Ovary (tissue), 9 donors: ENCODE data around the gene ZBTB39. TPM values are rescaled to one million over a fixed set of nuclear protein-coding genes. Genes with fewer than 3 reads are reported as not detected.
"Not testable (repeated sequence)": the region's sequence is repeated elsewhere in the genome, so short reads cannot be mapped to it uniquely, and the experiment has no call there.

Experiments used
- DNase-seq, 5 donors: peaks; one replicate each; pipeline ENCODE4 v3.0.0-alpha.2; 2019 to 2020
- H3K27ac ChIP-seq, 2 donors: fragments of 200-600 bp; one replicate each; pipeline versions ENCODE4 v1.5.1 to v1.8.0; 2019 to 2022
- H3K27me3 ChIP-seq: fragments of 200-600 bp; one replicate; pipeline ENCODE4 v1.8.0; 2022
- H3K36me3 ChIP-seq: fragments of 200-600 bp; sonication (generic); one replicate; pipeline ENCODE4 v1.5.1; 2019
- H3K4me1 ChIP-seq: one replicate; pipeline ENCODE4 v1.8.1; 2013; ENCODE audit warnings: mild to moderate bottlenecking, moderate library complexity; ENCODE audit not compliant: insufficient read depth
- H3K4me3 ChIP-seq: fragments of 200-600 bp; sonication (generic); one replicate; pipeline ENCODE4 v1.5.1; 2017
- H3K9me3 ChIP-seq, 2 donors: fragments of 200-600 bp in 1 of 2; sonication (generic) in 1 of 2; one replicate each; pipeline versions ENCODE4 v1.5.1 to v1.8.1; 2013 to 2019; ENCODE audit warnings: mild to moderate bottlenecking in 1 of 2, moderate library complexity in 1 of 2
- CTCF ChIP-seq, 3 donors: fragments of 450-650 bp in 2 of 3; fragments of 200-600 bp in 1 of 3; IDR thresholded peaks; one replicate each; pipeline versions ENCODE4 v1.5.1 to v1.8.0; 2016 to 2022; ENCODE audit warnings: antibody characterized with exemption in 3 of 3, mild to moderate bottlenecking in 1 of 3
- EP300 ChIP-seq: sonication (generic); formaldehyde crosslinking; IDR thresholded peaks from one replicate; pipeline ENCODE4 v1.6.1; 2017; ENCODE audit warnings: antibody characterized with exemption
- POLR2A ChIP-seq: fragments of 450-650 bp; IDR thresholded peaks from one replicate; pipeline ENCODE4 v1.6.1; 2017; ENCODE audit warnings: antibody characterized with exemption, mild to moderate bottlenecking, moderate library complexity
- WGBS, 3 donors: extraction: QIAGEN DNeasy Blood & Tissue Kit in 1 of 3; methylation state at CpG; one replicate each; pipeline versions ENCODE4 v1.1.5 to v1.1.7; 2013 to 2017; 5-methylcytosine and 5-hydroxymethylcytosine counted together
- intact Hi-C, 4 donors: fragments of 100-400 bp; cut with DNase I; formaldehyde crosslinking; loops; one replicate each; pipeline versions ENCODE4 v1.11.0 to v1.15.1; 2022 to 2023
- polyA plus RNA-seq, 2 donors: library from polyadenylated mRNA; stranded (reverse); fragments of 200-250 nt in 1 of 2; fragments of 350-450 nt in 1 of 2; fragmentation: Illumina TruSeq in 1 of 2; extraction: RNeasy Lipid Tissue Mini Kit (QIAGEN cat#74804) in 1 of 2; gene quantifications; one replicate each; pipeline ENCODE4 v1.2.3, GENCODE V29; 2013 to 2014
- total RNA-seq, 7 donors: library from RNA; depleted of rRNA in 2 of 7; stranded (reverse); fragments of >200 nt in 2 of 7; fragmentation: NEBNext Ultra II Directional in 3 of 7; extraction: Animal tissue kit (Norgen Biotek cat#: 25700) in 3 of 7; gene quantifications; one replicate each; pipeline versions ENCODE4 v1.1.0 to v1.2.4, GENCODE V29; 2016 to 2023
- donor health status: DM: no; HTN: no; CAD: no; lungs with moderate emphysema.
- donor health status: DM: no; HTN: no; CAD: no.
- donor health status: Bipolar disorder and iron deficiency.
- donor health status: DM: yes; HTN: yes; CAD: no.
- donor health status: DM: no; HTN: no; CAD: no.
- donor health status: DM: yes; HTN: yes; CAD: no.

The ZBTB39 gene
- total and polyA plus RNA-seq, 9 donors = 2.9 to 10.4 (median 7.4) TPM

GRCh38 chr12:57027805-57028153 is 21.4 kb upstream of the ZBTB39 start:
- no peak for DNase-seq
- no peak for TF ChIP-seq CTCF (IDR thresholded peaks at IDR 0.05)
- TF ChIP-seq EP300 = no peak
- TF ChIP-seq POLR2A = no peak
- 35 to 63% (median 47%) methylated on average over 5 of the region's 5 CpGs for WGBS, 3 donors
- H3K27me3 ChIP-seq = no peaks in the 10 kb centered on the region
- no peak overlapping the region for H3K27ac ChIP-seq
- H3K36me3 ChIP-seq = no peaks in the 10 kb centered on the region
- intact Hi-C loops = no loop called here
- no peaks in the 10 kb centered on the region for H3K4me1 ChIP-seq
- H3K4me3 ChIP-seq = no peak overlapping the region
- no peaks in the 10 kb centered on the region for H3K9me3 ChIP-seq

GRCh38 chr12:57027011-57027804 is 20.9 kb upstream of the ZBTB39 start:
- H3K4me1 ChIP-seq = no peaks in the 10 kb centered on the region
- 50 to 60% (median 50%) methylated on average over 13 of the region's 13 CpGs for WGBS, 3 donors
- H3K27ac ChIP-seq = no peak overlapping the region

GRCh38 chr12:57025196-57025595 is 18.9 kb upstream of the ZBTB39 start:
- Histone ChIP-seq H3K4me3 (no peak overlapping the region), H3K27me3 (no peaks in the 10 kb centered on the region), H3K27ac (no peak overlapping the region), H3K36me3 (no peaks in the 10 kb centered on the region), H3K9me3 (no peaks in the 10 kb centered on the region), H3K4me1 (no peaks in the 10 kb centered on the region)
- no peak for DNase-seq
- intact Hi-C loops = no loop called here
- no peak for TF ChIP-seq POLR2A
- TF ChIP-seq CTCF (IDR thresholded peaks at IDR 0.05) = no peak
- TF ChIP-seq EP300 = no peak
- 49 to 67% (median 65%) methylated on average over 2 of the region's 2 CpGs for WGBS, 3 donors

More at GRCh38 chr12:57027011-57027804, 20.9 kb upstream of the ZBTB39 start:
- DNase-seq = no peak
- TF ChIP-seq CTCF (IDR thresholded peaks at IDR 0.05) = no peak
- no peak for TF ChIP-seq POLR2A
- TF ChIP-seq EP300 = no peak
- no peaks in the 10 kb centered on the region for H3K27me3 ChIP-seq
- no peak overlapping the region for H3K4me3 ChIP-seq
- H3K36me3 ChIP-seq = no peaks in the 10 kb centered on the region
- H3K9me3 ChIP-seq = no peaks in the 10 kb centered on the region
- intact Hi-C loops = no loop called here

- H3K36me3 ChIP-seq, H3K27ac ChIP-seq, intact Hi-C loops, H3K9me3 ChIP-seq, H3K4me1 ChIP-seq, H3K27me3 ChIP-seq, DNase-seq, H3K4me3 ChIP-seq: not testable (repeated sequence)
- WGBS, 3 donors = 73 to 83% (median 78%) methylated on average over 5 of the region's 5 CpGs
Measured at GRCh38 chr12:57022324-57022723, 16.0 kb upstream of the ZBTB39 start.

GRCh38 chr12:57019983-57020719 is 13.8 kb upstream of the ZBTB39 start:
- Histone ChIP-seq H3K4me1 (no peaks in the 10 kb centered on the region), H3K27ac (no peak overlapping the region), H3K36me3 (no peaks in the 10 kb centered on the region), H3K27me3 (no peaks in the 10 kb centered on the region), H3K9me3 (no peaks in the 10 kb centered on the region), H3K4me3 (no peak overlapping the region)
- no peak for TF ChIP-seq POLR2A
- TF ChIP-seq EP300 = no peak
- TF ChIP-seq CTCF (IDR thresholded peaks at IDR 0.05) = no peak
- intact Hi-C loops = no loop called here
- DNase-seq = no peak
- whole genome bisulfite sequencing, 3 donors = 89 to 92% (median 90%) methylated on average over 9 of the region's 9 CpGs
